NOMO-1 treated with DMSO at 0.1 percent for 48 hours (cell line): Measurements from ENCODE around the gene COL26A1.

ENCODE experiments used
- DNase-seq: peaks from one replicate; lab custom pipeline; 2025; ENCODE audit not compliant: unreplicated experiment; lab: John Stamatoyannopoulos, UW

Gene COL26A1

DNA sequence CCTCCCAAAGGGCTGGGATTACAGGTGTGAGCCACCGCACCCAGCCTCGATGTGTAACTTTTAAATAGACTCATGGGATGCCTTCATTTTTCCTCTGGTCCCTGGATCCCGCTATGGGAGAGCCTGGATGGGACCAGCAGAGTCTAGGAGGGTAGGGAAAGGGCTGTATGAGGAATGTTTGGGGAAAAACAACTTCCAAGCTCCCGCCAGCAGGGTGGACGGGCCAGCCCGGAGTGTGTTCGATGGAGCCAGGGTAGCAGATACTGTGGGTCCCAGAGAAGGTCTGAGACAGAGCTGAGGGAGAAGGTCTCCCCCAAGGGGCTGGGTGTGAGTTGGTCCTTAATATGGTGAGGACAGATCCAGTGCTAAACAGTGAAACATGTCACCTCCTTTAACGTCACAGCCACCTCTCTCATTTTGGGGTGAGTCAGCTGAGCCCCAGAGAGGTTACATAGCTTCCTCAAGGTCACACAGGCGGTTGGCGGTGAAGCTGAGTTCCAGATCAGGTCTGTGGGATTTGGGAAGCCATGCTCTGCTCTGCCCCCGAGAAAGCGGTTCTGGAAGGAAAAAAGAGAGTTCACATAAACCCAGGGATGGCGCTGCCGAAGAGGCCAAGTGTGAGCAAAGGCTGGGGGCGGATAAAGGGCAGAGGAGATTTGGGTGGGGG lies 200.0 kb downstream of the COL26A1 start:
- no peak for DNase-seq

DNA sequence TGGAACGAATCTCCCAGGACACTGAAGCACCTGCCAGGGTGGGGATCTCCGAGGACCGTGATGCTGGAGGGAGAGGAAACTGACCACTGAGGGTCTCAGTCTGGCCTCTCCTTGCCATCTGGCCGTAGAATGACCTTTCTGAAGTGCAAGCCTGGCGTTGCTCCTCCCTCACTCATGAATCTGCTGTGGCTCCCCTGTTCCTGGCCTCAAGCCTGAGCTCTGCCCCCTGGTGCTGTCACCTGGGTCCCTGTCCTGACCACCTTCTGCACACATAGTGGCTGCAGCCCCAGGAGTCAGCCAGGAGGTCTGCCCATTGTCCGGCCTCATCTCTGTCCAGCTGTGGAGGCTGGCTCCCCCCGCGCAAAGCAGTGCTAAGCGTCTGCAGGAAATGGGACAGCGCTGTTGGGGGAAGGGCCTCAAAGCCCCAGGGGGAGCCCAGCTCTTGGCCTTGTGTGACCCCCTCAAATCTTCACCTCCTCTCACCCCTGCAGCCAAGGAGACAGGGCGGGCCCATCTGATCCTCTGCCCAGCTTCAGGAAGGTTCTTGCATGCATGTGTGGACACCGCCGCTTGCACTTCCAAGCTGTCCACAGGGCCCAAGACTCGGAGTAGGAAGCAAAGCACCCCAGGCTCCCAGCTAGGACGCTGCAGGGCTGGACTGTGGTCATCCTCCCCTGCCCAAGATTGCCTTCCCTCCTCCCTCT lies 200.7 kb downstream of the COL26A1 start:
- no peak for DNase-seq

DNA sequence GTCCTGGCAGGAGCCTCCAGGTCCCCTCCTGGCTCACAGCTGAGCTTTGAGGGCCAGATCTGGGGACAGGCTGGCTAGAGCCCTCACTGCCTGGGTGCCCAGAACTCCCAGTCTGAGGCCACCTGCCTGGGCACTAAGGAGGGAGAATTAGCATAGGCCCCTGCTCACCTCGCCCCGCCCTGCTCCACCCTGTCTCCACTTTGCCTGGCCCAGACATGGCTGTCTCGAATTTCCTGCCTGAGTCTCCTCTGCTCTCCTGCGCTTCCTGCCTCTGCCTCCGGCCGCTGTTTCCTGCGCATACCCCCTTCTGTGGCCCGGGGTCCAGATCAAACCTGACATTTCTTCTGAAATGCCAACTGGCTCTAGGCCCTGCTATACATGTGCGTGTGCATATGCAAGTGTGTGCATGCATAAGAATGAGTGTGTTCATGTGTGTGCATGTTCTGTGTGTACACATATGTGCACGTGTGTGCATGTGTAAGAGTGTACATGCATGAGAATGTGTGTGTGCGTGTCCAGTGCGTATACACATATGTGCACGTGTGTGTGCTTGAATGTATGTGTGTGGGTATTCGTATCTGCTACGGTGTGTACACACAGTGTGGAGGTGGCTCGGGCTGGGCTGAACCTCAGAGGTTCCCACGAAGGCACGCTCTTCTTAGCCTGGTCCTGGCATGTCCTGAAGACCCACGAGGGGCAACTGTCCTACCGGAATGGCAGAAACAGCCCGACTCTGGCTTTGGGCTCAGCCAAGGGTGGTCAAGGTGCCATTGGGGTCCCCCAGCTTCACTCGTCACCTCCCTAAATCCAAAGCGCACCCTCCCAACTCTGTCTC lies 201.5 kb downstream of the COL26A1 start:
- no peak for DNase-seq

DNA sequence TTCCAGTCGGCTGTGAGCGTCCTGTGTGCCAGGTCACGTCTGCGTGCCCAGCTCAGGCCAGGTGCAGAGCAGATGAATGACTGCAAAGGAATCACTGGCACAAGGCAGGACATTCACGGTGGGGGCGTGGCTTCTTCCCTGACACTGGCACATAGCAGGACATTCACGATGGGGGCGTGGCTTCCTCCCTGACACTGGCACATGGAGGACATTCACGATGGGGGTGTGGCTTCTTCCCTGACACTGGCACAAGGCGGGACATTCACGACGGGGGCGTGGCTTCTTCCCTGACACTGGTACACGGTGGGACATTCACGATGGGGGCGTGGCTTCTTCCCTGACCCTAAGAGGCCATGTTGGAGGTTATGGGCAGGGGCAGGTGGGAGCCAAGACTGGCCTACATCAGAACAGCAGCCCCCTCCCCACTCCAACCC lies 202.1 kb downstream of the COL26A1 start:
- DNase-seq = no peak

DNA sequence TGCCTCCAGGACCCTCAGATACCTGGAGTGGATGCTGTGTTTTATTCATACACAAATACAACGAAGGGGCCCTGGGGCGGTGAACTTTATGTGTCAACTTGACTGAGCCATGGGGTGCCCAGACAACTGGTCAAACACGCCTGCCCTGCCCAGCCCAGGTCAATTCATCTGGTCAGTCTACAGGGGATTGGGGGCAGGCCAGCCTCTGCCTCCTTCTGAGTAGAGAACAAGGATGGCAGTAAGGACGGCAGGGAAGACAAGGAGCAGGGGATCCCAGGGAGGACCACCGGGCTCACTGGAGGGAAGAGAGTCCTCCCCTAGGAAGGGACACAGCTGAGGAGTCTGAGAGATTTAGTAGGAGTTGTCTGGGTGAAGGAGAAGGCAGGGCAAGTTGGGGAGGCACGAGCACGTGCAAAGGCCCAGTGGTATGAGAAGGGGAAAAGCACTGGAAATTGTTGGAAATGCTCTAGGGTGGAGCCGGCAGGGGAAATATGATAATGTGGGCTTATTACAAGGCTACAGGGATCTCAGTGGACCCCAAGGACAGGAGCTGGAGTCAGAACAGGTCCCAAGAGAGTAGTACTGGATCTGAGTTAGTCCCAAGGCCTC lies 203.0 kb downstream of the COL26A1 start:
- no peak for DNase-seq

DNA sequence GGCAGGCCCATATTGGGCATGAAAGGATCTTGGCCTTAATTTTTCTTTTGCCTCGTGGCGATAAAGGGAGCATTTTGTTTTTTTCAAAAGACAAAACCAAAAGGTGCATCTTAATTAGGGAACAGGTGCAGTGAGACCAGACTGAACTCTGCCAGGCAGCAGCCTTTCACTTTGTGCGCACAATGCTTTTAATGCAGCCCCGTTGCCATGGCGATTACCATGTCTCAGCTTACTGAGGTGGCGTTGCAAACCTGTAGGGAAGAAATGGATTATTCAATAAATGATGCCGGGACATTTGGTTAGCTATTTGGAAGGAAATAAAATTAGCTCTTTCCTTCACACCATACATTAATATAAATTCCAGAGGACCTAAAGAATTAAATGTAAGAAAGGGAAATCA lies 204.6 kb downstream of the COL26A1 start:
- DNase-seq = no peak

DNA sequence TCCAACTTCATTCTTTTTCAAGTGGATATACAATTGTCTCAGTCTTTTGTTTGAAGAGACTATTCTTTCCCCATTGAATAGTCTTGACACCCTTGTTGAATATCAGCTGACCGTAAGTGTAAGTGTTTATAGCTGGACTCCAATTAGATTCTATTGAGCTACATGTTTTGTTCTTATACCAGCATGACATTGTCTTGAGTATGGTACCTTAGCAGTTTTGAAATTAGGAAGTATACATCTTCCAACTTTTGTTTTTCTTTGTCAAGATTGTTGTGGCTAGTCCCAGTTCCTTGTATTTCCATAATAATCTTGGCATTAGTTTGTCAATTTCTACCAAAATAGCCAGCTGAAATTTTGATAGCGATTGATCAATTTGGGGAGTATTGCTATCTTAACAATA lies 209.5 kb downstream of the COL26A1 start:
- no peak for DNase-seq

DNA sequence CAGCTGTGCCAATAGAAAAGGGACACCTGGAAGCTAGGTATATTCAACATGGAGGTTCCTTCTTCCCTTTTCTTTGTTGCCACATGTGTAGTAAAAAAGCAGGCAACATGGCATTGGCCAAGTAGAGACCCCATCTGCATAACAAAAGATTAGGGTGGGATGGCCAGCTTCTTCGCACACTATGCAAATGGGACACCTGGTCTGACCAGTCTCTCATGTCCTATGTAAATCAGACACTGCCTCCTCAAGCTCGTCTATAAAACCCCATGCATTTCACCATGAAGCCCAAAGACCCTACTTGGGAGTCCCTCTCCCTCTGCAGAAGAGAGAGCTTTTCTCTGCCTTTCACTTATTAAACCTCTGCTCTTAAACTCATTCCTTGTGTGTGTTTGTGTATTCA lies 212.5 kb downstream of the COL26A1 start:
- DNase-seq = no peak

DNA sequence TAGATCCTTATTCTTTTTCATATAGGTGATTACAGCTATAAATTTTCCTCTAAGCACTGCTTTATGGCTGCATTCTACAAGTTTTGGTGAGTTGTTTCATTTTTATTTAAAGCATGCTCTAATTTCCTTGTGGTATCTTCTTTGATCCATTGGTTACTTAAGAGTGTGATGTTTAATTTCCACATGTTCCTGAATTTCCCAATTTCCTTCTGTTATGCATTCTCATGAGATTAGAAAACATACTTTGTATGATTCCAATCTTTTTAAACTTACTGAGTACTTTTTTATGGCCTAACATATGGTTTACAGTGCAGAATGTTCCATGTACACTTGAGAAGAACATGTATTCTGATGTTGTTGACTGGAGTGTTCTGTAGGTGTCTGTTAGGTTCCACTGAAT lies 213.0 kb downstream of the COL26A1 start:
- no peak for DNase-seq

DNA sequence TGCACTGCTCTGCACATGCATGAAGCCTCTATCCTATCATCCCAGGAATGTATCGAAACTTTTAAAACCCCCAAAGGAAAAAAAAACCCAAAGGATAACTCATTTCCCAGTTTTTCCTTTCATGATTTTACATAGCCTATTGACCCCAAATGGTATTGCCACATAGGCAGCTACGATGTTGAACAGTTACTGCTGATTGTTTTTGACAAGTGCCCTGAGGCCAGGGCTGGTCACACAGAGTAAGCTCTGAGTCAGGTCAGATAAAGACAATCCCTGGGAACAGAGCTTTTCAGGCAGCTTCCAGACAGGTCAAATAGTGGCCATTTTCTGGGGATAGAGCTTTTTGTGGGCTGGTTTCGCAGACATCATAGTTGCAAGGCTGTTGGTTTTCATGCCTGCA lies 214.3 kb downstream of the COL26A1 start:
- DNase-seq = no peak

DNA sequence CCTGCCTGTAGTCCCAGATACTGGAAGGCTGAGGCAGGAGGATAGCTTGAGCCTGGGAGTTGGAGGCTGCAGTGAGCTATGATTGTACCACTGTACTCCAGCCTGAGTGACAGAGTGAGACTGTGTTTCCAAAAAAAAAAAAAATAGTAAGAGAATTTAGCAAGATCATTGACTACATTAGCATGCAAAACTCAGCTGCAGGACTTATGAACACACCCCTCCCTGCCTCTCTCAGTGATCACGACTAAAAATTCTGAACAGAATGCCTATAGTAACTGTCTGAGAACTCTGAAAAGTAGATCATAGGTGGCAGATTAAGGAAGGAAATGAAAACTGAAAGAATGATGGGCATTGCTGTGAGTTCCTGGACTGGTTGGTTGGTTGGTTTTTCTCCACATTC lies 215.9 kb downstream of the COL26A1 start:
- DNase-seq = no peak

DNA sequence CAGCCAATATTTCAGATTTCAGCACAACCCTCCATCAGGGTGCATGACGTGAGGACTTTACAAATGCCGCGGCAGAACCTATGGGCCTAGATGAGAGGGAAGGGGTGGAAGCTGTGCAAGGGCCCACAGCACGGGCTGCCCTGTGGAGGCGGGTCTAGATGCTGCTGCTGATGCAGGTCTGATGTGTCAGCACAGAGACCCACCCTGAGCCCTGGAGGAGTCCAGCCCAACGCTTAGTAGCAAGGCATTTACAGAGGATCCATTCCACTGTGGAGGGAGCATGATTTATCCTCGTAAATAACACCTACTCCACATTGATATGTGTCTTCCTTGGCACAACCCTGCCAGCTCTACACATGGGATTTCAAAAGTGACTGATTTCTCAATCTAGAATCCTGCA lies 217.9 kb downstream of the COL26A1 start:
- no peak for DNase-seq

DNA sequence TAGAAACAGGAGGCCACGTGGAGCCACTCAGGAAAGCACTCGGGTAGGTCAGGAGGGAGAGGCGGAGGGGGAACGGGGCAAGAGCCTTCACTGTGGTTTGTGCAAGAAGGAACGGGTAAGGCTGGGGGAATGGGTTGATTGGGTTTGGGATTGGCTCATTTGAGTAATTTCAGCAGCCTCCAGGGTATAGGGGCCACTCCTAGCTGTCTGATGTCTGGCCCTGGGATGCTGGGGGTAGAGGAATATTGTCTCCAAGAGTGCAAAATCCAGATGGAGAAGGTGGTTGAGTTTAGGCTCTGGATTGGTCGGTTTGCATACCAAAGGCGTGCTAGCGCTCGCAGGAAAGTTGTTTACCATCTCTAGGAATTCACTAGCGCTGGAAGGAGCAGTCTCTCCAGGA lies 219.2 kb downstream of the COL26A1 start:
- DNase-seq = no peak

DNA sequence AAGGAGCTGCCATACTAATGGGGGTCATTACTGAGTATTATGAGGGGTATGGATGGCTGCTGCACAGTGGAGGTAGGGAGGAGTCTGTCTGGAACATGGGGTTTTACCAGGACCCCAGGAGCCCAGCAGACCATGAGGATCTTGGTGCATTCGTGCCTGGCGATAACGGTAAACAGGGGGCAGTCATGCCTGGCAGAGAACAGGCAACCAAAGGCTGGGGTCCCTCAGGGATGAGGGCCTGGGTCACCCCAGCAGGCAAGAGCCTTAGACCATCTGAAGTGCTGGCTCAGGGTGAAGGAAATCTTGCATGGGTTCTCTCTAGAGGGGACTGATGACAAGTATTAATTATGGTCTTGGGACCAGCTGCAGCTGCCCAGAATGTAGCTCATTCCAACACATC lies 220.3 kb downstream of the COL26A1 start:
- no peak for DNase-seq

DNA sequence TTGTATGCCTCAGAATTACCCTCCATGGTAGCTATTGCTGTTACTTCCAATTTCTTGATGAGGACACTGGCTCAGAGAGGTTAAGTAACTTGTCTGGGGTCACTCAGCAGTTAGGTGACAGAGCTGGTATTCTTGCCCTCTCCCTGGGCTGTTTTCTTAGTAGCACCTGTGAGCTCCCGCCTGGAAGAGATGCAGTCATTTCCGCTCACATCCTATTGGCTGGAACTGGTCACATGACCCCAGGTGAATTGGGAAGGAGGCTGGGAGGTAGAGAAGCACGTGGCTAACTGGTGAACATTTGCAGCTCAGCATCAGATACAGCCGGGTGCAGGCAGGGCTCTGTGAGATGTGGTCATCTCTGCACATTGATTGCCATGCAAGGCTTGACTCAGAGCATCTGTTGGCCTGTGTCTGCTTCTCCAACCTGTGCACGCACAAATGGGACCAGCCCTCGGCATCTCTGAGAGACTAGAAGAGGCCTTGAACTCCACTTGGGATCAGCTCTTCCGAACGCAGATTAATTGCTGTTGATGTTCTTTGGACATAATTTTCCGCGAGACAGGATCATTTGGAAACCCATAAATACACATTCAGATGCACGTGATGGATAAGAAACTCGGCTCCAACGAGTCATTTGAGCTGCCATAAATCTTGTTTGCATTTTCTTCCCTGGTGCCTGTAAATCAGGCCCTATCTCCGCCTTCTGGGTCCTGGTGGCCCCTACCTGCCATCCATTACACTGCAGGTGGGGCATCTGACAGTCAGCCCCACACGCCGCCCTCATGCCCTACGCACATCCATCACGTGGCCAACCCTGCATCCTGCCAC lies 223.6 kb downstream of the COL26A1 start:
- no peak for DNase-seq

DNA sequence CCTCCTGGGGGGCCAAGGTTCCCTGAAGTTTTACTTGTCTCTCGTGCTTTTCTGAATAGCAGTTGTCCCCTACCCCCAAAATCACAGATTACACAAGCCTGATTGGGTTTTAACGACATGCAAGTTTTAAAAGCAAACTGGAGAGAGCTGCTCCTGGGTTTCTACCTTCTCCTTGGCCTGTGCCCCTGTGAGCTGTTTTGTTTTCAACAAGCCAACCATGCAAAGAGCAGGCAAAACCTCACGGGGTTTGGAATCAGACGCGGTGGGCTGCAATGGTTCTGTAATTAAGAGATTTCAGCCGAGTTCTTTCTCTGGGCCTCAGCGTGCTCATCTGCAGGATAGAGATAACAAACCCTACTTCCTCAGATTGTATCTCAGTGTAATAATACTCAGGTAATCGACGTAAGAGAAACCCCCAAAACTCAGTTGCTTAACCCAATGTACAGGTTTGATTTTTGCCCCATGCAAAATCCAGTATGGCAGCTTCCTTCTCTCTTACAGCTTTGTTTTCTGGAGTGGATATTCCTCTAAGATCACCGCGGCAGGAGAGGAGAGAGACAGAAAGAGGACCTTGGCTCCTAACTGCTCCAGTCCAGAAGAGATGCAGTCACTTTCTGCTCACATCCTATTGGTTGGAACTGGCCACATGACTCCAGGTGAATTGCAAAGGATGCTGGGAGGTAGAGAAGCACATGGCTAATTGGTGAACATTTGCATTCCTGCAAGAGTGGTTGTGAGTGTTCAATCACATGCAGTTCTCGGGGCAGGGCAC lies 224.4 kb downstream of the COL26A1 start:
- no peak for DNase-seq

DNA sequence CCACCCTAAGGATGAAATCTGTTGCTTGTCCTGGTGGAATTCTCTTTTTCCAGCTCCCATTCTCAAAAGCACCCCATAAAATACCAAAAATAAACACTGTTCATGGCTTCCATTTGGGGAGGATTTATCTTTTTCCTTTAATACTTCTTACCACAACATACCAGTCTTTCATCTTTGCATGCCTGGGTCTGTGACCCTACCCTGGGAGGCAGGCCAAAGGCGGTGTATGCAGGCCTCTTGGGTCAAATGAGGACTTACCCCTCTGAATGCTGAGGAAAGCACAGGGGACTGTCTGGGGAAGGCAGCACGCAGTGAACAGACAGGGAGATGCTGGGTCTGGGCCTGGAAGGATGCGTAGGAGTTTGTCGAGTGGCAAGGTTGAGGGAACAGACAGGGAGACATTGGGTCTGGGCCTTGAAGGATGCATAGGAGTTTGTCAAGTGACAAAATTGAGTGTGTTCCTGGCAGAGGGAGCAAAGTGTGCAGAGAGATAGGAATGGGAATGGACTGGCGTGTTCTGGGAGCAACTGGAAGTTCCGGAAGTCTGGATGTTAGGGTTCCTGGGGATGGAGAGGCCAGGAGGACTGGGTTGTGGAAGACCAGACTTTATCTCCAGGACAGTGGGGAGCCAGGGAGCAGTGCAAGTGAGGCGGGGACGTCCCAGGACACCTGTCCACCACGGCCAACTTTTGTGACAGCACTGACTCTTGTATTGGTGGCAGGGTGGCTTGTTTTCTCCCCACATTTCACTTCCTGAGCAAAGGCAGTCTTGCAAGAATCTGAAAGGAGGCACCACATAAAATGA lies 225.7 kb downstream of the COL26A1 start:
- no peak for DNase-seq

DNA sequence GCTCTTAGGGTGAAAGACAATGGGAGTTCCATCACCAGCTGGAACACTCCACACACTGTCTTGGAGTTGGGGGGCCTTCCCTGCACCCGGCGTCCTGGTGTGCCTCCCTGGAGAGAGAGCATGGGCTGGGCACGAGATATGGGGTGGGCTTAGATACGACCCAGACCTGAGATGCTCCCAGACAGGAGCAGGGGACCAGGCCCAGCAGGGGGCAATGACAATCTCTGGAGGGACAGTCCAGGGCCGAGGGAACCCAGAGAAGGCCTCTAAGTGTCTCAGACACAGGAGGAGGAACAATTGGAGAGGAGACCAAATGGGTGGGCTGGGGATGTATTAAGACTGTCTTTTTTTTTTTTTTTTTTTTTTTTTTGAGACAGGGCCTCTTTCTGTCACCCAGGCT lies 226.4 kb downstream of the COL26A1 start:
- DNase-seq = no peak

DNA sequence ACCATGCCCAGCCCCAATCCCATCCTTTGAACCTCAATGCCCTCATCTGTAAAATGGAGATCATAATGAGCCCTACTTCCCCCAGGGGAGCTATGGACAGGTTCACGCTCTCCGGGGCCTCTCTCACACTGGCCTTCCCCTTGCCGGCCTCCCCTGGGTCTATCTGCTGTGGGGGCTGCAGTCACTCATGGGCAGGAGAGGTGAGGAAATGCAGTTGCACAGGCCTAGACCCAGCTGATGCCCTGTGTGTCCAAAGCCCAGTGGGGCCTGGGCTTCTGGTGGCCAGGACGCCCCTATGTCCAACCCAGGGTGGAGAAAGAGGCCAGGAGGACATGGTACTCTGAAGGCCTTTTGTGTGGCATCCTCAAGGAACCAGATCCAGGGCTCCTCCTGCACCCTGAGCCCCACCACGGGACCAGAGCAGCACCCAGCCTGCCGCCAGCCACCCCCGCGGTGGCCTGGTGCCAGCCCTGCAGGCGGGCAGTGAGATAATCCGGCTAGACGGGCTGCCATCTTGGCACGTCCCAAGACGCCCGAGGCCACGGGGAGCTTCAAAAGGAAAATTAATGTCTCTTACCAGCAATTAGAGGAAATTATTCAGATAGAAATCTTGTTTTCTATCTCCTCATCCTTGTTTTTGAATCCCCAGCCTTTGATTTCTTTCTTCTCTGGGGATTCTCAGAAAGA lies 227.4 kb downstream of the COL26A1 start:
- no peak for DNase-seq
